Glomerular endothelial cell (primary cell): ENCODE results near the gene TRAF3IP1. TPM values are rescaled to one million over a fixed set of nuclear protein-coding genes. Genes with fewer than 3 reads are reported as not detected.
"Not testable (repeated sequence)": the region's sequence is repeated elsewhere in the genome, so short reads cannot be mapped to it uniquely, and the experiment has no call there.

ENCODE experiments used
- DNase-seq: peaks from one replicate; pipeline ENCODE4 v3.0.0-alpha.2; 2011; ENCODE audit warnings: low read depth, low spot score; ENCODE audit errors: extremely low read depth
- total RNA-seq: library from RNA; depleted of rRNA; stranded (reverse); fragments of >200 nt; gene quantifications from 2 replicates; pipeline ENCODE4 v1.2.3, GENCODE V29; 2015

TRAF3IP1 gene
- total RNA-seq, 1 donor from 2014 or later = 8.9 TPM

DNA sequence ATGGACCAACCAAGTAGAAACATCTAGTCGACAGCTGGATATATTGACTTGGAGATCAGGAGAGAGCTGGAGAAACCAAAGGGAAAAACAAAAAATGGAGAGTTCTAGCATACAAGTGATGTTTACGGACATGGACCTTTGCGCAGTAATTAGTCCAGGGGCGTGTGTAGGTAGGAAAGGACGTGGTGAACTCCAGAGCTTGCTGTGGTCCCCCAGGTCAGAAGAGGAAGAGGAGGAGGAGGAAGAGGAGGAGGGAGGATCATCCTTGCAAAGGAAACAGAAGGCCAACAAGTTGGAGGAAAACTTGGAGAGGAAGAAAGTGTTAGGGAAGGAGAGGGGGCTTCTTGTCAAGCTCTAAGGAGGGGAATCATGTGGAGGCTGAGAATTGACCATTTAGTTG is 17.5 kb downstream of the TRAF3IP1 start:
- no peak for DNase-seq

DNA sequence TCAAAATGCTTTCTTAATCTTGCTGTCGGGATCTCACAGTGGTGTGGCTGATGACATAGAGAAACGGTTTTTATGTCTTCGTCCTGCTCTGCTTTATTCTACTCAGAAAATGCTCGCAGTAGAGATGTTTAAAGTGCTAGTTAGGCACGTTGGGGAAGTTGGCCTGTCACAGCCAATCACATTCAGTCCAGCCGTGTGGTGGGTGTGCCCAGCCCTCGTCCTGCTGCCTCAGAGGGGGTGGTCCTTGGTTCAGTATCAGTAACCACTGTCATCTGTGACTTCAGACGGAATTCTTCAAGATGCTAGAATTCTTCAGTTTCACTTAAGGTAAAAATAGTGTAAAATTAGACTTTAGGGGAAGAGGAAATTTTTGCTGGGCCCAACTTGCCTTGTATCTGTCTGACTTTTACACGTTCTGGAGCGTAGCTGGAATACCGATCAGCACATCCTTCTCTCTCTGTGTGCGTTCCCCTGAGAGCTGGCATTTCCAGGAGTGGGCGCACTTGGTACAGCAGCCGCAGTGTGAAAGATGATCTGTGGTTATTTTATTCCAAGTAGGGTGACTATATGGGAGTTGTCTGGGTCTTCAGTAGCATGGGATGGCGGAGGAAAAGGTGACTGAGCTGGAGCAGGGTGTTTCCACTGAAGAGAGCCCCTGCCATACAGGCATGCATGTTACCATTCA is 18.5 kb downstream of the TRAF3IP1 start:
- DNase-seq = no peak

DNA sequence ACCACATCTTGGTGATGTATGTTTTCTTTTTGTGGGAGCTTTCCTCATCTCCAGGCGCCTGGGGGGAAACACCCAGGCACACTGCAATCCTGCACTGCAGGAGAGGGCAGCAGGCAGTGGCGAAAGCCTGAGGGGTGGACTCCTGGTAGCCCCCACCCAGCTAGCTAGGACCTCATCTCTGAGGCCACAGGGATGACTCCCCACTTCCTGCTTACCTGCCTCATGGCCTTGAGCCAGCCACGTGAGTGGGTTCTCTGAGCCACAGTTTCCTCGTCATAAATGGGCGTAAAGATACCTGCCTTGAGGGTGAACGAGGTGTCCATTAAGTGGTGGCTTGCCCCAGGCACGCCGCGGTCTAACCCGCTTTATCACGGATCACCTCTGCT is 19.1 kb downstream of the TRAF3IP1 start:
- no peak for DNase-seq

DNA sequence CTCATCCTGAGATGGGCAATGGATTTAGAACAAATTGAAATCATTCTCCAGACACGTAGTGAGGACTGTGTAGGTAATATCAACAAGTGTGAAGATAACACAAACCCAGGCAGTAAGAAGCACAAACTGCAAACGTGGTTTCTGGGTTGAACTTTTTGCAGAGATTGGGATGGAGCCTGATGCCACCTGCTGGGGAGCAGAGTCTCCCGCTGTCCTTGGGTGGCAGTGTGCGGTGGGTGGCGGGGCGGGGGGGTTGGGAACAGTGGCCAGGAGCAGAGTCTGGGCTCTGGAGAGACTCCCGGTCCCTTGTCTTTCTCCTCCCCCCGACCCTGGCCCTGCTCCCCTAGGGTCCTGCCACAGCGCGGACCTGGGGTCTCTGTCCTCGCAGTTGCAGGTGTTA is 19.5 kb downstream of the TRAF3IP1 start:
- no peak for DNase-seq

DNA sequence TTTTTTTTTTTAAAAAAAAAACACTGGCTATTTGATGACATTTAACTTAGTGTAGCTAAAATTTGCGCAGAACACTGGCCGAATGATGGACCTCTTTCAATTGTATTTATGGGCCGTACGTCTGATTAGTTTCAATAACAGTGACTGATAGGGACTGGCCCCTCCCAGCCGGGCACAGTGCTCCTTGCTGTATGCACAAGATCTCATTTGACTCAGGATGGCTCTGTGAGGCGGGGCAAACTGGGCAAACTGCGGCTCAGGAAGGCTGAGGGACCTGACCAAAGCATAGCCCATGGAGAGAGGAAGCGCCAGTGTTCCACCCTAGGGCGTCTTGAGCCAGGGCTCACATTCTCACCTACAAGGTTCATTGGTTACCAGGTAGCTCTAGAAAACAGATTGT is 21.2 kb downstream of the TRAF3IP1 start:
- DNase-seq = no peak

DNA sequence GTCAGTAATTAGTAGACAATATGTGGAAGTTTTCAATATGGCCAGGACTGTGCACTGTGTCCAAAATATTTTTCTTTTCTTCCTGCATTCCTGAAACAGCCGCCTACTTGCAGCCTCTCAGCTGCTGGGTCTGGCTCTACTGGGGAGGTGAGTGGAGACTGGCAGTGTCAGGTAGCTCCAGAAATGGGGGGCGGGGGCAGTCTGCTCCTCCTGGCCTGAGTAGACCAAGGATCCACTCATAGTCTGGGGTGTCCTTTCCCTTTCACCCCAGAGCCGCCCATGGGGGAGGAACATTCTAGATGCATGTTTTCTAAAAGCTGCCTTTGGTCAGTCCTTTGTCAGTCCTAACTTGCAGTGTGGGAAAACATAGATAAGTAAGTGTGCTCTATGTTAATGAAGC is 23.7 kb downstream of the TRAF3IP1 start:
- no peak for DNase-seq

DNA sequence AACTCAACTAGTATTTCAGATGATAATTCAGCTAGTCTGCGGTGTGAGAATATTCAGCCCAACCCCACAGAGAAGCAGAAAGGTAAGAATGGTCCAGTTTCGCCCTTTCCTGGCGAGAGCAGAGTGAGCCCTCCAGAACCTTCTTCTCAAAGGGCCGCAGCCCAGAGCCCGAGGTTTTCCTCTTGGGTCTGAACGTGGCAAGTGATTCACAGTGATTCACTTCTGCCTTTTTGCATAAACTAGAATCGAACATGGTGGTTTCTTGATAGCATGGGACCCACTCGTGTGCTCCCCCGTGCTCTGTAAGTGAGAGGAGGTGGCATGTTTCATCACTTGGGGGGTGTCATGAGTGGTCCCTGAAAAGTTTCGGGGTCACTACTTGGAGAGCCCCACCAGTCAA is 24.2 kb downstream of the TRAF3IP1 start:
- no peak for DNase-seq

DNA sequence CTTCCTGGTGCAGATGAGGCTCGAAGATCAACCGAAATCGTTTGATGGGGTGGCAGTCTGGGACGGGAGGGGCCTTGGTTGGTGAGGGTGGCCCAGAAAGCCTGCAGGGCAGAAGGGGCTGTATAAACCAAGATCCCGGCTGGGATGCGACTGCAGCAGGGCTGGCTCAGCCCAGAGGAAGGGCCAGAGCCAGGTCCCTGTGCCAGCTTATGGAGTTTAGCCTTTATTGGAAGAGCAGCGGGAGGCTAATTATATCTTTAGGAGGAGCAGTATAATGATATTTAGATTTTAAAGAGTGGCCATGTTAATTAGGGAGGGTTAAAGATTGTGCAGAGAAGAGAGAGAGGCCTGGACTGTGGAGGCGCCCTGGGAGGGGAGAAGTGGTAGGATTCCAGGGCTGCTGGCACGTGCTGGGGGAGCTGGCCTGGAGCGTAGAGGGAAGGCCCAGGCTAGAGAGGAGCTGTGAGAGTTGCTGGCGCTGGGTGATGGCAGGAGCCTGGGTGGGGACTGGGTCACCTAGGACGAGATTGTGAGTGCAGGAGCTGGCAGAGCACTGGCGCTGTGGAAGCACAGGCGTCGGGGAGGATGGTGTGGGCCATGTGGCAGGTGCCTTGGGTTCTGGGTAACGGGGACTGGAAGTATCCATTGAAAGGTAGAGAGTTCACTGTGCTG is 25.1 kb downstream of the TRAF3IP1 start:
- no peak for DNase-seq

DNA sequence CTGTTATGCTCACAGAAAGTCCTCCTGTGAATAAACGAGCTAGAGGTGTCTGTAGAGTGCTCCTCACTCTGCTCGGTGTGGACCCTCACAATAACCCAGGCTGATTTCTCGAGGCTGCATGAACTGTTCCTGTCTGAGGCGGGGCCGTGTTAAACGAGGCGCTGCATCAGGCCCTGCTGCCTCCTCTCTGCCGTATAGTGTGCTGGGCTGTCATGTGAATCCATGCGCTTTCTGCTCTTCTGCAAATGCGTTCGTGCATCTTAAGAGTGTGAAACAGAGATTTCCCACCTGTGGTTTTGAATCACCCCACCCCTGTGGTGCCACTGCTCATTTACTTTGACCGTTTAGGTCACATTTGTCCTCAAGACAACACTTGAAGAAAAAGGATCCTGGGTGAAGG is 26.2 kb downstream of the TRAF3IP1 start:
- no peak for DNase-seq

DNA sequence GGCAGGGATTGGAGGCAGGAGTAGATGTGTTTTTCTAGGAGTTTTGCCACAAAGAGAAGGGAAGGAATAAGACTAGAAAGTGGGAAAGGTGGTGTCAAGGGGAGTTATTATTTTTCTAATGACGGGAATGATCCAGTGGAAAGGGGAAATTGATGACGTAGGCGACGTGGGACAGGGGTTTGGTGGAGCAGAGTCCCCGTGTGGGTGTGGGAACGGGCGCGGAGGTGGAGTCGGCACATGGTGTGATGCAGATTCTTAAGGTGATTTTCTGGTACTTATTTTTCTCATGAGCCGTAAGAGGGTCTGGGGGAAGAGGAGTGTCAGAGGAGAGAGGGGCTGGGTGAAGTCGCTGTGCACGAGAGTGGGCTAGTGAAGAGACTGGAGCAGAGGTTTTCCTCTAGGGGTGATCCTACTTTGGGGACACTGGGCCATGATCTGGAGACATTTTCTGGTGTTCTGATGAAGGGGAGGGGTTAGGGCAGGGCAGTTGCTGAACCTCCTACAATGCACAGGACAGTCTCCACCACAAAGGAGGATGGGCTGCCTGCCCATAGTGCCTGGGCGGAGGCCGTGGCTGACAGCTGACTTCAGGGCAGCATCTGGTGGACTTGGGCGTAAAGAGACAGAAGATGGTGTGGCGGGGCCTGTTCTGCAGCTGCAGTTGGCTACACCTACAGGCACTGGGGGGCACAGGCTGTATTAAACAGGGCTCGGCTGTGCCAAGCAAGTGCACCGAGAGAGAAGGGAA is 30.0 kb downstream of the TRAF3IP1 start:
- DNase-seq = no peak

DNA sequence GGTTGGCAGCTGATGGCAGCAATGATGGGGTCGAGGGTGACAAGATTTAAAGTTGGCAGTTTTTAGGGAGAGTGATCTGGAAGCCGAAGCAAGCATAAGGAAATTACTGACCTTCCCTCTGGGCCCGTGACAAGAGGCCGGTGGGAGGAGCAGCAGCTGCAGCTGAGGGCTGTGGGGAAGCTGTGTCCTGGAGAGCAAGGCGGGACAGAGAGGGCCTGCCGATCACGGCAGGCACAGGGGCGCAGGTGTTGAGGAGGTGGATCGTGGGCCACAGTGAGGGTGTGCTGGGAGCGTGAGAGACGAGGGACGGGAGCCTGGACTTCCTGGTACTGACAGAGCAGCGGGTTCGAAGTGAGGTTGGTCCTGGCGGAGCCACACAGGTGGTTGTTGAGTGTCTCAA is 31.0 kb downstream of the TRAF3IP1 start:
- no peak for DNase-seq

DNA sequence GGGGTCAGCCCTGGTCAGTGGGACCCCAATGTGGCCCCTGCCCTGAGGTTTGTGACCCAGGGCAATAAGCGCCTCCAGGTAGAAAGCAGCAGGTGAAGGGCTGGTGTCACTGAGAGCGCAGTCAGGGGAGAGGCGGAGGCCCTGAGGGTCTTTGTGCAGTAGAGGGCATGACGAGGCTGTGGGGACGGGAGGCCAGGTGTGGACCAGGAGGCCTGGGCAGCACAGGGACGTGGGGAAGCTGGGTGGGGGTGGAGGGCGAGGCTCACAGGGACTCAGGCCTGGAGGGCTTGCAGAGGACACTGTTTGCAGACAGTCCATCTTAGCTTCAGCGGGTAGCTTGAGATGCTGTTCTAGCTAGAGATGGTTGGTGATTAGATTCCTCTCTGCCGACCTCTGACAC is 32.0 kb downstream of the TRAF3IP1 start:
- DNase-seq = no peak

DNA sequence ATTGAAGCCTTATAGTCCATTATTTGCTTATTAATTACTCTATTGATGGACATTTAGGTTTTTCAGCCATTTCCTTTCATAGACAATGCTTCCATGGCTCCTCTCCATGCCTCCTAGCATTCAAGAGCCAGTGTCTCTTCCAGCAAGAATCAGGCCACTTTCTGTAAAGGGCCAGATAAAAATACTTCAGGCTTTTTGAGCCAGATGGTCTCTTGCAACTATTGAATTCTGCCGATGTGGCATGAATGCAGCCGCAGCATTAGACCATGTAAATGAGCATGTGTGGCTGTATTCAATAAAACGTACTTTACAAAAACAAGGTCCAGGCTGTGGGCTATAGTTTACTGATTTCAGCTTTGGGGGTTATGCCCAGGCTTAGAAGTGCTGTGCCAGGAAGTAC is 38.5 kb downstream of the TRAF3IP1 start:
- no peak for DNase-seq

DNA sequence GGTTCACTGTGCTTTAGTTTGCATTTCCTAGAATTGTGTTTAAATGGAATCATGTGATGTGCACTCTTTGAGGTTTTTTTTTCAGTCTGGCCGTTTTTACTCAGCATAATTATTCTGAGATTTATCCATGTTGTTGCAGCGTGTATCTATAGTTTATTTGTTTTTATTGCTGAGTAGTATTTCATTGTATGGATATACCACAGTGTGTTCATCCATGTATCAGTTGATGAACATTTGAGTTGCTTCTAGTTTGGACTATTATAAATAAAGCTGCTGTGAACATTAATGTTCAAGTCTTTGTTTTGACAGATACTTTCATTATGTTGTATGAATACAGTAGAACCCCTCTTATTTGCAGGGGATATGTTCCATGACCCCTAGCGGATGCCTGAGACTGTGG is 39.1 kb downstream of the TRAF3IP1 start:
- DNase-seq = no peak

DNA sequence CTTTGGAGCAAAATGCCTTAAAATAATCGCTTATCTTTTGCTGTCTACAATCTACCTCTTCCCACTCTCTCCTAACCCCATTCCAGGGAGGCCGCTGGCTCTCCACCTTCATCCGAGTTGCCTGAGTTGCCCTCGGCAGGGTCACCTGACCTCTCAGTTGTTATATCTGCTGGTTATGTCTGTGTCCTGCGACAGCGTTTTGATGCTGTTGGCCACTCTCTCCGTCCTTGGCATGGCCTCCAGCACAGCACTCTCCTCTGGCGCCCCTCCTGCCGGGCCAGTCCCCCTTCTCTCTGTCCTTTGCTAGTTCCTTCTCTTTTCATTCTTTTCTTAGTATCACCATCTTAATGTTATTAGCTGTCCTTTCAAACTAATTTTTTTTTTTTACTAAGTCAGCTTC is 41.6 kb downstream of the TRAF3IP1 start:
- DNase-seq = no peak

DNA sequence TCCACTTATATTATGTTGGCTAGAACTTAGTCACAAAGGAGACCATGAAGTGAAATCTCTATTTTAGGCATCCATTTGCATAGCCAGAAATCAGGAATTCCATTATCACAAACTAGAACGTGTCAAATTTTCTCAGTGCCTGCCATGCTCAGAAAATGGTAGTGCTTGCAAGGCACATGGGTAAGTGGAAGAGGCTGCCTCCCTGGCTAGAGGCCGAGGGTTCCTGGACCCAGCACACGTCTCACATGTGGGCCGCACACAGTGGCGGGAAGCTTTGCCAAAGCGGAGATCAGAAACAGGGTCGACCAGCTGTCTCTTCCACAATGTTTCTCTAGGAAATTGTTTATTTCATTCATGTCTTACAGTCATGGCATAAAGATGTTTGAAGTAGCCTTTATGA is 42.3 kb downstream of the TRAF3IP1 start:
- DNase-seq = no peak

DNA sequence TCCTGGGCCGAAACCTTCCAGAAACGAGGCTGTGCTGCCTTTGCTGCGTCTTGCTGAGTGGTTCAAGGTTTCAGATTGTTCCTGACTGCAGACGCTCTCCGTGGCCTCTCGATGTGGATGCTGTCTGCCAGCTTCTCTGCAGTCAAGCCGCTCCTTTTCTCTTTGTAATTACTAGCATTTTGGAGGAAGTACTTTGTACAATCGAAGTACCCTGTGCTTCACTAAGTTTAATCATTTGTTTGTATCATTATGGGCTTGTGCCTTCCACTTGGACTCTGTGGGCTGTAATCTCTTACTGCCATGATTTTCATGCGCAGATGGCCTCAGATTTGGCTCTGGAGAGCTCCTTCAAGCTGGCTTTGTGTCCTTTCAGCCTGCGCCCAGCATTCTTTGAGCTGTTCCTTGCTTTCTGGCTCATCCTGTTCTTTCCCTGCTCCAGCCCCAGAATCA is 49.3 kb downstream of the TRAF3IP1 start:
- no peak for DNase-seq

DNA sequence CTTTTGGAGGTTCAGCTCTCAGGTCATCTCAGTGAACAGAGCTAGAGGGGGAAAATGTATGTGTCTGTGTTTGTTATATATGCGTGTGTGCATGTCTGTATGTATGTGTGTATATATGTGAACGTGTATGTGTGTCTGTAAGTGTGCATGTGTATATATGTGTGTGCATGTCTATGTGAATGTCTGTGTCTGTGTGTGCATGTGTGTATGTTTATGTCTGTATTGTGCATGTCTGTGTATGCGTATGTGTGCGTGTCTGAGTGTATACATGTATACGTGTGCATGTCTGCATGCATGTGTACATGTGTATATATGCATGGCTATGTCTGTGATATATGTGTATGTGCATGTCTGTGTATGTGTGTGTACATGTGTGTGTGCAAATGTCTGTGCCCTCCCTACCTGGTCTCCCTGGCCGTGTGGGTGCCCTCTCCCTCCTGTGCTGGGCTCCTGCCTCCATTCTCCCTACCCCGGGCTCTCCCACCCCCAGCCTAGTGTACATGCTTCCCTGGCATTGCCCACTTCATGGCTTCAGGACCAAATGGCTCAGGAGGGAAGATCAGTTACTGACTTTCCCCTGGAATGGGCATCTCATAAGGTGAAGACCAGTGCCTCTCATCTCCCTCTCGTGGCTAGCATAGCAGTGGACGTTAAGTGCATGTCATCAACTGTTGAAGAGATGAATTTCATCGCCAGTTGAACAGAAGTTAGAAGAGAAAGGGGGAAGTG is 49.9 kb downstream of the TRAF3IP1 start:
- DNase-seq = no peak

DNA sequence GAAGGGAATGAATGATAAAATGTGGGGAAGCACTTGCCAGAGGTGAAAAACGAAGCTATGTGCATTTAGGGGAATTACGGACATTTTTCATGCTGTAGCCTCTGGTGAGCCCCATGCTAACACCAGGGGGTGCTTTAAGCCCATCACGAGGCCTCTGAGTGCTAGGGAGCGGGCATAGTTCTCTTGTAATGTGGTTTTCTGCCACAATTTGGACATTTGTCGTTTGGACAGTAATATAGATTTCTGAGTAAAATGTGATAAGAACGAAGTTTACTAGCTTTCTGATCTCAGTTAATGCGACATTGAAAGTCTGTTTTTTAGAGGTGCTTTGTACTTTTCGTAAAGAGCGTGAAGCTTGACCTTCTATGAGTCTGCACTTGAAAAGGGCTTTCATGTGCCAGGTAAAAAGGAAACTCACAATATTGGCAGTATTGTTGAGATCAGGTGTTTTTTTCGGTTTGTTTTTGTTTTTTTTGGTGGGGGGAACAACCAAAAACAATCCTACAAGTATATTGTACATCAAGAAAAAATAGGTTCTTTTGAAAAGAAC is 50.6 kb downstream of the TRAF3IP1 start:
- no peak for DNase-seq

DNA sequence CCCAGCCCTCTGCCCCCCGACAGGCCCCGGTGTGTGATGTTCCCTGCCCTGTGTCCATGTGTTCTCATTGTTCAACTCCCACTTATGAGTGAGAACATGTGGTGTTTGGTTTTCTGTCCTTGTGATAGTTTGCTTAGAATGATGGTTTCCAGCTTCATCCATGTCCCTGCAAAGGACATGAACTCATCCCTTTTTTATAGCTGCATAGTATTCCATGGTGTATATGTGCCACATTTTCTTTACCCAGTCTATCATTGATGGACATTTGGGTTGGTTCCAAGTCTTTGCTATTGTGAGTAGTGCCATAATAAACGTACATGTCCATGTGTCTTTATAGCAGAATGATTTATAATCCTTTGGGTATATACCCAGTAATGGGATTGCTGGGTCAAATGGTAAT is 52.0 kb downstream of the TRAF3IP1 start:
- DNase-seq = not testable (repeated sequence)

DNA sequence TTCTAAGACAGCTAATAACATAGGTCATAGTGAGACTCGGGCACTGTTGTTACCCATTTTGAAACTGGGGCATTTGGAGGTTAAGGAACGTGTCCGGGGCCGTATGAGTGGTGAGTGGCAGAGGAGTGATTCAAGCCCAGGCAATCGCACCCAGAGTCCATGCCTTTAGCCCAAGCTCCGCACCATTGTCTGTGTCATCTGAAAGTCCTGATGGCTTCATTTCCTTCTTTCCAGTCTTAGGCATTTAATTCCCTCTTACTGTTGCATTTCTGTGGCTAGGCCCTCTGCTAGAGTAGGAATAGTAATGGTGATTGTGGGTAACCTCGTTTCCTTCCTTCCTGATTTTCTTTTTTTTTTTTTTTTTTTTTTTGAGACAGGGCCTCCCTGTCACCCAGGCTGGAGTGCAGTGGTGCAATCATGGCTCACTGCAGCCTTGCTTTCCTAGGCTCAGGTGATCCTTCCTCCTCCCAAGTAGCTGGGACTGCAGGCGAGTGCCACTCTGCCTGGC is 56.6 kb downstream of the TRAF3IP1 start:
- DNase-seq = no peak
